Lung microvascular endothelial cell (primary cell): ENCODE data around the gene PARM1. TPM values are rescaled to one million over a fixed set of nuclear protein-coding genes. Genes with fewer than 3 reads are reported as not detected.

Source experiments
- DNase-seq, 2 donors: peaks; one replicate each; pipeline versions ENCODE4 v3.0.0 to v3.0.0-alpha.2; 2010; ENCODE audit warnings: low read depth in 2 of 2
- total RNA-seq: library from RNA; depleted of rRNA; stranded (reverse); fragments of >200 nt; gene quantifications from 2 replicates; pipeline ENCODE4 v1.2.1, GENCODE V29; 2014

The PARM1 gene
- total RNA-seq, 1 donor from 2014 or later: not detected

DNA sequence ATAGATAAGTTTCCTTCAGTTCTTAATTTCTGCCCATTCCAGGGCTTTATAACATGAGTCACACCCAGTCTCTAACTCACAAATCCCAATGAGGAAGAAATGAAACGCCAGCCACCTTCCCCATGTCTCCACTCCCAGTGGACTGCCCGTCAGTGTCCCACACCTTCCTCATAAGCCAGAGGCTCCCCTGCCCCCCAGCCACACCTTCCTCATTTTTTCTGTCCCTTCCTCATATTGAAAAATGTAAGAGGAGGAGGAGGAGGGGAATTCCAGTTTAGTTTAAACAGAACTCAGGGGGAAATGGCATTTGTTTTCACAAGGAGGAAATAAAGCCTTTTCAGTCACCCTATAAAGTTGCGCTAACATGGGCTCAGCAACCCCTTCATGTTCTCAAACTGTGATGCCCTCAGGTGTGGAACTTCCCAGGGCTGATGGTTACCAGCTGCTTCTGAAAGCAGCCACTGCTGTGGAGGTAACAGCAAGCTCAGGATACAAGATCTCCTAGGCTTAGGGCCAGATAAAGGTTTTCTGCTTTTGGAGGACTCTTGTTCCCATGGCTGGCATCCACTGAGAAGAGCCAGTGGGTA lies 97.8 kb downstream of the PARM1 start:
- DNase-seq: no peak

GRCh38 chr4:75031775-75032174 lies 98.9 kb downstream of the PARM1 start:
- no peak for DNase-seq

GRCh38 chr4:75034523-75034922 lies 101.6 kb downstream of the PARM1 start:
- DNase-seq: no peak

GRCh38 chr4:75035321-75035720 lies 102.4 kb downstream of the PARM1 start:
- DNase-seq: no peak

GRCh38 chr4:75036046-75036830 lies 103.3 kb downstream of the PARM1 start:
- DNase-seq: no peak

GRCh38 chr4:75037252-75037651 lies 104.3 kb downstream of the PARM1 start:
- DNase-seq: no peak

DNA sequence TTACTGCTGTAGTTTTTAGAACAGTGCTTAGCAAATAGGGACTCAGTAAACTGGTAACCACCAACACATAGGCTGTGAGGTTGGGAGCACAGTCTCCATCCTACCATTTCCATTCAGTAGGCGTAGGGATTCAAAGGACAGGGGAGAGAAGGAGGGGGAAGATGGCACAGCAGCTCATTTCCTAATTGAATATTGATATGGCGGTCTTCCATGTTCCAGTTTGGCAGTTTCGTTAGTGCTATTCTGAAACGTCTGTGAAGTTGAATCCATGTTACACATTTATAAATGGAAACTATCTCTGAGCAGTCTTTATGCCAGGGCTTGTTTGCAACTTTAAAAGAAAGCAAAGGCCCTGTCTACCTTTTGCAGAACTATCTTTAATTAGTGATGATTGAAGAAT lies 105.5 kb downstream of the PARM1 start:
- DNase-seq: no peak

GRCh38 chr4:75040703-75041102 lies 107.8 kb downstream of the PARM1 start:
- no peak for DNase-seq

DNA sequence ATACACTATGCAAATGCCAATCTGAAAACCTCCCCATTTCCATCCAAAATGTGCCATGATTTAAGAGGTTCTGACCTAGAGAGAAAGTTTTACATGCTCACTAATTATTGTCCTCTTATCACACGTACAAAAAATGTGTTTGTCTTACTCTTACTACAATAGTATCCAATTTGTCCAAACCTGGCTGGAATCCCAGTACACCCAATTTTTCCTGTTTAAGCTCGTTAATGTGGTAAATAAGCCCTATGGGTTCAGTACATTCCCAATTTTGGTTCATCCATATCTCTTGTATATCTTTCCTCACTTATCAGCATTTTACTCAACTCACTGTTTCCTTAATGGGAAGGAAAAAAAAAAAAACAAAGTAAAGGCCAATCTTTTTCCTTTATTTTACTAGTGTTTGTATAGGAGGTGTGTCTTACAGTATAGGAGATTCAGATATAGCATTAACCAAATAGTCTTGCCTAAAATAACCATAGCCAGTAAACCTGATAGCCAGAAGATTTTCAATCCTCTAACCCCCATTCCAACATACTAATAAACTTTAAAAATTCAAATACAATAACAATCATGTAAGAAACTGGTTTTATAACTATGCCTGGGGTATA lies 109.8 kb downstream of the PARM1 start:
- DNase-seq: no peak

- no peak for DNase-seq
Observed at GRCh38 chr4:75046226-75046625, 113.3 kb downstream of the PARM1 start.

DNA sequence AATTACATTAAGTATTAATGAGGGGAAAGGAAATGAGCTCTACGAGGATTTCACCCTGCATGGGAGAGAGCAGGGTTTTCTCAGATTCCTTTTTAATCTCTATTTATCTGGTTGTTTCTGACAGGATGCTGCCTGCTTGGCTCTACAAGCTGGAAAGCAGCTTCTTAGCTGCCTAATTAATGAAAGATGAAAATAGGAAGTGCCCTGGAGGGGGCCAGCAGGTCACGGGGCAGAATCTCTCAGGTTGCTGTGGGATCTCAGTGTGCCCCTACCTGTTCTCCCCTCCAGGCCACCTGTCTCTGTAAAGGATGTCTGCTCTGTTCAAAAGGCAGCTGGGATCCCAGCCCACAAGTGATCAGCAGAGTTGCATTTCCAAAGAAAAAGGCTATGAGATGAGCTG lies 113.7 kb downstream of the PARM1 start:
- no peak for DNase-seq

GRCh38 chr4:75048208-75048879 lies 115.4 kb downstream of the PARM1 start:
- DNase-seq: no peak

GRCh38 chr4:75051431-75051830 lies 118.5 kb downstream of the PARM1 start:
- DNase-seq: no peak

GRCh38 chr4:75053352-75053751 lies 120.4 kb downstream of the PARM1 start:
- no peak for DNase-seq

GRCh38 chr4:75054078-75054477 lies 121.2 kb downstream of the PARM1 start:
- DNase-seq: no peak

DNA sequence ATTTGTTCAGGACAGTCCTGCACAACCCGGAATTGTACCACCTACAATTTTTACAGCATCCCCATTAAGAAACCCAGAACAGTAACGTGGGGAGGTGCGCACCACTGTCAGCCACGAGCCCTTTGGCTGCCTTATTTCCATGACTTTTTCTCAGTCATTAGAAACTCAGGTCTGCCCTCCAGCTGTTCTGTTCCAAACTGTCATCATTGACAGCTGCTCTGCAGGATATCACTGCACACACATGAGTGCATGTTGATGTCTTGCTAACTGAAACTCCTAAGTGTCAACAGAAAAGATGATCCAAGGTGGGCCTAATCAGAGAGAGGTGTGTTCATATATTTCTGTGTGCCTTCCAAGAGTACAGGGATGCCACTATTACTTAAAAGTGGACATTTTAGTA lies 123.4 kb downstream of the PARM1 start:
- DNase-seq: no peak

DNA sequence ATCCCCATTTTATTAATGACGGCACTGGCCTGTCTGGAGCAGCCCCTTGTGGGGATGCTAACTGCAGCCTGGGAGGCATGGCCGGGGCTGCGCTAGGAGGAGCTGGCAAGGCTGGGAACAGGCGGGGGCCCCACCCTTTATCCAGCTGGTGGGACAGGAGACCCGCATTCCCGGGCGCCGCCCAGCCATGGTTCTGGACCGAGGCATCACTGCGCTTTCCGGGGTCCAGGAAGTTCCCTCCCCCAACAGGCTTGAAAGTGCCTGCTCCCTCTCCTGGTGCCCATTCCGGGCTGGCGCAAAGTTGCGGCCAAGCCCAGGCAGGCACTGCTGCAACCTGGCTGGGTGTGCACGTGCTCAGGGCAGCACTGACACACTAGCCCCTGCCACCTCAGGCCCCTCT lies 124.5 kb downstream of the PARM1 start:
- DNase-seq: no peak

DNA sequence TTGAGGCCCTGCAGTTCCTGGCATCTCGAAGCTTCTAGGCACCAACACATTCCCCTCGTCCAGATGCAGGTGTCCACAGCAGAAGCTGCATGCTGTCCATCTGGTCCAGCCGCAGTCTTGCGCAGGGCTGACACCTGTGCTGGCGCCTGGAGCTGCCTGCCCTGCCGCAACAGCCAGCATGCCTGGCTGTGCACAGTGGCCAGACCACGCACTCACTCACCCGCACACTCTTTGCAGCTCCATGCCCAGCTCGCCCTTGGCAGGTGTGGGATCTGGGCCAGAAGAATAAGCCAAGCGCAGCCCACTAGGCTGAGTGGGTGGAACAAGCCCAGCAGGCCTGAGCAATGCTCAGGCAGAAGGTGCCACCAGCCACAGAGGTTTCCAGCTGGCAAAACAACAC lies 125.6 kb downstream of the PARM1 start:
- DNase-seq: no peak

GRCh38 chr4:75063433-75063832 lies 130.5 kb downstream of the PARM1 start:
- no peak for DNase-seq

GRCh38 chr4:75065909-75066308 lies 133.0 kb downstream of the PARM1 start:
- no peak for DNase-seq

DNA sequence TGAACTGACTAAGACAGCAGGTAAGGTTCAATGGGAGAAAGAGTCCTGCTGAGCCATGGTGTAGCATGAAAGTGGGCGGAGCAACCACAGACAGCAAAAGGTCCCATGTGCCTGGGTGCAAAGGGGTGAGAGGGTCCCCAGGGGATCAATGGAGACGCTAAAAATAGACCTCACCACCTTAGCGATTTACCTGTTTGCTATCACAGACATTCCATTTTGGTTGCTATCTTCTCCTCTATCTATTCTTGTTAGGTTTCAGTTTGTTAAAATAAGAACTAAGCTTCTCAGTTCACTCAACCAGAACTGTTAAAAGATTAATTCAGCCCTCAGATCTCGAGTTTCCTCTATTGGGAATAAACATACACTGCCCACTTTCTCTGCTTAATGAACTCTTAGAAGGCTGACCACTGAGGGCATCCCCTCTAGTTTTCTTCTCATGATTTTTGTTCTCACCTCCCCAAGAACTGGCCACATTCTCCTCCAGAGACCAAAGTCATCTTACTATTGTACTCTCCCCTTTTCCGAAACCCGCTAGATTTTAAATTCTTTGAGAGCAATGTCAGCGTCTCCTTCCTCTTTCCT lies 136.7 kb downstream of the PARM1 start:
- no peak for DNase-seq

GRCh38 chr4:75071317-75071716 lies 138.4 kb downstream of the PARM1 start:
- DNase-seq: no peak
